ENCODE measurements around the gene SETD5.

Gene SETD5

GRCh38 chr3:9385187-9386077 is 12.0 kb upstream of the SETD5 start:
- no peak for DNase-seq (ENCODE audit: extremely low read depth, low read depth)
- TF ChIP-seq CTCF (IDR thresholded peaks at IDR 0.05; ENCODE audit: low read depth, low read length) = no peak

GRCh38 chr3:9386078-9386459 is 11.3 kb upstream of the SETD5 start:
- no peak for DNase-seq (ENCODE audit: extremely low read depth, low read depth)
- TF ChIP-seq CTCF (IDR thresholded peaks at IDR 0.05; ENCODE audit: low read depth, low read length) = no peak

GRCh38 chr3:9386501-9387321 is 10.7 kb upstream of the SETD5 start:
- DNase-seq (ENCODE audit: extremely low read depth, low read depth) = no peak

GRCh38 chr3:9387322-9387655 is 10.1 kb upstream of the SETD5 start:
- no peak for TF ChIP-seq CTCF (IDR thresholded peaks at IDR 0.05; ENCODE audit: low read depth, low read length)
- DNase-seq (ENCODE audit: extremely low read depth, low read depth) = no peak

More at GRCh38 chr3:9386501-9387321, 10.7 kb upstream of the SETD5 start:
- TF ChIP-seq CTCF (IDR thresholded peaks at IDR 0.05; ENCODE audit: low read depth, low read length) = no peak

GRCh38 chr3:9388142-9388541 is 9.3 kb upstream of the SETD5 start:
- DNase-seq (ENCODE audit: extremely low read depth, low read depth) = no peak
- no peak for TF ChIP-seq CTCF (IDR thresholded peaks at IDR 0.05; ENCODE audit: low read depth, low read length)

GRCh38 chr3:9388562-9389272 is 8.7 kb upstream of the SETD5 start:
- no peak for DNase-seq (ENCODE audit: extremely low read depth, low read depth)
- TF ChIP-seq CTCF (IDR thresholded peaks at IDR 0.05; ENCODE audit: low read depth, low read length) = no peak
